GM15510 (cell line): ENCODE measurements around the gene TMEM170B.

Source experiments
- POLR2A ChIP-seq: IDR thresholded peaks from 3 replicates; pipeline ENCODE4 v1.6.1; 2011; ENCODE audit warnings: borderline replicate concordance; ENCODE audit not compliant: insufficient read length; ENCODE audit errors: extremely low read depth

The TMEM170B gene

DNA sequence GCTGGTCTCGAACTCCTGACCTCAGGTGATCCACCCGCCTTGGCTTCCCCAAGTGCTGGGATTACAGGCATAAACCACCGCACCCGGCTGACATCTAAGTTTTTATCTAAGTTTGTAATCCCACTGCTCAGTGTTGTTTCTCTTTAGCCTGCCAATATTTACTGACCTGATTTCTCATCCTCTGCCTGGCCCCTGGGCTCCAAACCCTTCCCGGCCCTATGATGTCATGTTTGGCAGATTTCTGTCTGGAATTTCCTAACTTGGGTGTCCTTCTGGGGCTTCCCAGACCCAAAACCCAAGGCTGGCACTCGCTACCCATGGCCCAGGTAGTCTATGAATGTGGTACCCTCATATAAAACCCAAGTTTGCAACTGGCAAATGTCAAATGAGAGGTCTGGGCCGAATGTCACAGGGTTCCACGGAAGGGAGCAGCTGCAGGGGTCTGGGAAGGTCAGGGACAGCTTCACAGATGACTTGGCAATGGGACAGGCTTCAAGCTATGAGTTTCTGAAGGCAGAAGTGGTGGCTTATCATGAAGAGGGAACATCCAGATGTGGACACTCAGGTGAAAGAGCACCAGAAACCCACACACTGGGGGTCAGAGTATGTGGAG lies 54.9 kb downstream of the TMEM170B start:
- no peak for TF ChIP-seq POLR2A

DNA sequence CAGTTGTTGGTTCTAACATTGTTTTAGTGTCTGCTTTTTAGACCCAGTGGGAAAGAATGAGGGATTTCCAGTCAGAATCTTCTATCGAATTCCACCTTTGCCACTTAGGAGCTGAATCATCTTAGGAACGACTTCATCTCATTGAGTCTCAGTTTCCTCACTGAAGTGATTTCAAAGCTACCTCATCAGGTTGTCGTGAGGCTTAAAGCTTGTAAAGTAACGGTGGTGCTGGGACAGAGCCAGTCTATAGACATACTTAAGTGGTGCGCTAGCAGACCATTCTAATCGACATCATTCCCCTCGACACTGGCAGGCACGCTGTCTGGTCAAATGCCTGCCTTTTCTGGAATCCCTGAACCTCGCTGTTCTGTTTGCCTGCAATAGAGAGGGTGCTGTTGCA lies 55.5 kb downstream of the TMEM170B start:
- TF ChIP-seq POLR2A, result no peak

DNA sequence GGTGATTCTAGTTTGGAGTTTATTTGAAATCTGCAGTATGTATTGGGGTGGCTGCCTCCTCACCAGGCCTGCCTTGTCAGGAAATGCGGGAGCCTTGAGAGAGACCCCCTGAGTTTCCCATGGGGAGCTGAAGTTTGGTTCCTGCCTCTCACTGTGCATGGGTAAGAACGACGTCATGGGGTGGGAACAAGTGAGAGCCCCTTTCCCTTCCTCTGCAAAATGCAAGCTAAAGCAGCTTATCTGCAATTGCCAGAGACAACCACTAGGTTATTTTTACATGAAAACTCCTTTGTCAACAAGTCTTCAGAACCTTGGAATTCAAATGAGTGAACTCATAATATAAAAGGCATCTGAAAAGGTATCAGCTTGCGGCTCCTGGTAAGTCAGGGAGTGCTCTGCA lies 58.4 kb downstream of the TMEM170B start:
- no peak for TF ChIP-seq POLR2A

DNA sequence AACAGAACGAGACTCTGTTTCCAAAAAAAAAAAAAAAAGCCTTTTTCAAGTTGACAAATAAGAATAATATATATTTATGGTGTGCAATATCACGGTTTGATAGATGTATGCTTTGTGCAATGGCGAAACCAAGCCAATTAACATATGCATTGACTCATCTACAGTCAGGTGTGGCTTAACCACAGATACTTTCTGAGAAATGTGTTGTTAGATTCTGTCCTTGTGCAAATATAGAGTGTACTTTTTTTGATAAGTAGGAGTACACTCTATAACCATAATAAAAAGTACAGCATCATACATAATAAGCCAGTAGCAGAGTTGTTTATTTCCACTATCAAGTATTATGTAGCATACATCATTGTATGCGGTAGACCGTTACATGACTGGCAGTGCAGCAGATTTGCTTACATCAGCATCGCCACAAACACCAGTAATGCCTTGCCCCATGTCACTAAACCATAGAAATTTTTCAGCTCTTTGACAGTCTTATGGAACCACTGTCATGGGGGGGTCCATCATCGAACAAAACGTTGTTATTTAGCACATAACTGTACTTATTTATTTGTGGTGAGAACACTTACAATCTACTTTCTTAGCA lies 59.2 kb downstream of the TMEM170B start:
- no peak for TF ChIP-seq POLR2A

DNA sequence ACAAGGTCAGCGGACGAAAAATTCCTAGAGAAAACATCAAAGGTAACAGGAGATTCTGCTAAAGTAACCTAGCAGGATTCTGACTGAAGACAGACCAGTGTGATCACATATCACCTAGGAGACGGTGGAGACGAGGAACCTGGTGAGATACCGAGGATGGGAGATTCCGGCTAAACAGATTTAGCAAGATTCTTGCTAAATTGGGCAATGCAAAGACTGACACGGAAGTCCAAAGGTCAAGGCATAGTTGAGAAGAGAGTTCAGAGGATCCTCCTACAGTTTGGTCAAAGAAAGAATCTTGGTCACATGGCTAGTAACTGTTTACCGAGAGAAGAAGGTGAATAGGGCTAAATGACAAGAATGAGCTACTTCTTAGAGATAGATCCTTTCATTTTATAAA lies 61.1 kb downstream of the TMEM170B start:
- no peak for TF ChIP-seq POLR2A

DNA sequence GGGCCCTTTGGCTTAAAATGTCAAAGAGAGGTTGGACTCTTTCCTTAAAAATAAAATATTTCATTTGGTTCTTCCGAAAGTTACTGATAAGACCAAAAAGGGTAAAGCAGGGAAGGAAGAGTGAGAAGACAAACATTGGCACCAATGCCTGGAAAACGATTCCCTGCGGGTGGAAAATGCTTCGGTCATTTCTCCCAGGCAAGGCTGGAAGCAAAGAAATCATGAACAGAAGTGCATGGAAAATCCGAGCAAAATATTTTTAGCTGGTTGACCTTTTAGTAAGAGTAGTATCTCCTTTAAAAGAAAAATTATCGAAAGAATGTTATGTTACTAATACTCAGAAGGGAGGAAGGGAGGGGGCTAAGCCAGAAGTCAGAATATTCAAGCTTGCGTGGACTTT lies 62.7 kb downstream of the TMEM170B start:
- no peak for TF ChIP-seq POLR2A

DNA sequence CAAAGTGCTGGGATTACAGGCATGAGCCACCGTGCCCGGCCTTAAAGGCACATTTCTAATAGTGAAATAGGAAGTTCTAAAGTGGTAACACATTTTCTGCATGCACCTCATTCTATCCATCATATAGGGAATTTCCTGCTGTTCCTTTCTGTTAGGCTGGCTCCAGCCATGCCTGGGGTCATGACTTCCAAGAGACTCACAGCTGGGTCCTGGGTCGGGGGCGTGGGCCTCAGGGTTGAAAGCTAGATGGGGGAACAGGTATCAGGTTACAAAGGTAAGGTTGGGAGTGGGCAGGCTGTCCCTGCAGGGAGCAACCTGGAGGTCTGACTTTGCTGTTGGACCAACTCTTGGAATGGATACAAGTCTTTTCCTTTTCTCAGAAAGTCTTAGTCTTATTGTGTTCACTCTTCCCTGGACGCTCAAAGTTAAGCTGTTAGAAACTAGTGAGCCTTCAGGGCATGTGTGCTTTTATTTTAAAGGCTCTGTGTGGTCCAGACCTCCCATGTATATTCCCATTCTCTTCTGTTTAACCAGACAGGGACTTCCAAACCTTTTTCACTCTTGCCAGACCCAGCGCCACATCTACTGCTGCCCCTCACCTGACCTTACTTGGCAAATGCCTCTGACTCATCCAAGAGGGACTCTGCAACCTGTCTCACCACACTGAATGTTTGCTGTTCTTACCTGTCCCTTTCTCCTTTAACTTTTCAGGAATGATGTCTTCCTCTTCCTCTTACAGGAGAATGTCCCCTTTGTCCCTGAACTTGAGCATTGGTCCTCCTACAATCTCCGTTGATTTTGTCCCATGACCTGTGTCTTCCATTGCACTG lies 64.4 kb downstream of the TMEM170B start:
- no peak for TF ChIP-seq POLR2A

DNA sequence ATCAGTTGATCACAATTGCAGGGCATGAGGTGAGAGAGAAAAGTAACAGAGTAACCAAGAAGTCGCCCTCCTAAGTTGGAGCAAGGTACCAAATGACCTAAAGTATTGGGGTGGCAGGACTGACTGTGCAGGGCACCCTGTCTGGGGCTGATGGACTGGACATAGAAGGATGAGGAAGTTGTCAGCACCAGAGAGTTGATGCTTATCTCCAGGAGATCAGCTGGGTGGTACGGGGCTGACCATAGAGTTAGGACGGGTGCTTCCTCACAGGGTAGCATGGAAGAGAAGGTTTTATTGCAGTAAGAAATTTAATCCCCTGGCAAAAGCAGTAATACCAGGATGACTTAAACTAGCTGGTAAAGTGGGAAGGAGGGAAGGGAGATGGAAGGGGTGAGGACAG lies 66.7 kb downstream of the TMEM170B start:
- TF ChIP-seq POLR2A, result no peak

DNA sequence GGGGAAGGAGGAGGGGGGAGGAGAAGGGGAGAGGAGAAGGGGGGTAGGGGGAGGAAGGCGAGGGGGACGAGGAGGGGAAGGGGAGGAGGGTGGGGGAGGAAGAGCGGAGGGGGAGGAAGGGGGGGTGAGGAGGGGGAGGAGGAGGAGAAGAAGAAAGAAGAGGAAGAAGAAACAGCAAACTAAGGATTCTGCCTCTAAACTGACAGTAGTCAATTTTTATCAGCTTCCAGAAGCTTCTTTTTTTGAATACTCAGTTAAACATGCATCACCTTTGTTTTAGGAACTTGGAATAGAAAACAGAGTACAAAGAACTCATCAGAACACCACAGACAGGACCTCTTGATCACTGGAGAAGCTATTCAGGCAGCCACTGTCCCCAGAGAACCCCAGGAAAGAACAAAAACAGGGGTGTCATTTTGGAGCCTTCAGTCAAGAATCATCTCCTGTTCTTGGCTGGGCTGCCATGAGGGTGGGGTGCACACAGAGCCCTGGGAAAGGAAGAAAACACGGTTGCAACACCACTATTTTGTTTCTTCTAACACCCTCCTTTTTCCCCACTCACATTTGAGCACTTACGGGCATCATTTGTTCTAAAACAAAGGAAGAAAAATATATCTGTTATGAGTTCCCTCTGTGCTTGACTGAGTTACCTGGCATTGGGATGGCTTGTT lies 67.4 kb downstream of the TMEM170B start:
- TF ChIP-seq POLR2A, result no peak

DNA sequence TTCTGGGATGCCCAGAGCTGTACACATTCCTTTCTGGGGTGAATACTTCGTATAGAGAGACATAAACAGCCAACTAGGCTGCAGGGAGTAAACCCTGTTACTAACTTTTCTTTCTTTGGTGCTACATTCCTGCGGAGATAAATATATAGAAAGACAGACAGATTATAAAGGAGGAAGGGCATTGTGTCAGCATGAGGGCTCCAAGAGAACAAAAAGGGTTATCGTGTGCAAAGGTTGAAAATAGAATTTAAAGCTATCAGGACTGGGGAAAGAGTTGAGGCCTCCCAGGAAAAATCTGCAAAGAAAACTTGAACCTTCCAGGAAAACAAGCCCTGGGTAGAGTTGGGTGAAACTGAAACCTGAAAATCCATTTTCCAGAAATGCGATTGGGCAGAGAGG lies 68.0 kb downstream of the TMEM170B start:
- no peak for TF ChIP-seq POLR2A

DNA sequence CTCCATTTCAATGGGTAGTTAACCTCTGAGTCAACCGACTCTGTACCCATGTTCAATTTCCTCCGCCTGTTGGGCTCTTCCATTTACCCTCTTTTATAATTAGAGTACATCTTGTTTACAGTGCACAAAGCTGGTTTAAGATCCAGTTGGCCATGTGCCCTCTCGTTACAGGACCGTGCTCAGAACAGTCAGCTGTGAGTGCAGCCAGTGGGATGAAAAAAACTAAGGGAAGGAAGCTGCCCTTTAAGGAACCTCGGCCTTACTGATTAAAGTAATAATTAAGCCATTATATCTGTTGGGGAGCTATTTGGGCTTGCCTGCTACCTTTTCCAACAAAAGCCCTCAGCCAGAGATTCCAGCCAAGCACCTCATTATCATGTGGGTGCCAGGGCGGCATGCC lies 68.8 kb downstream of the TMEM170B start:
- no peak for TF ChIP-seq POLR2A

DNA sequence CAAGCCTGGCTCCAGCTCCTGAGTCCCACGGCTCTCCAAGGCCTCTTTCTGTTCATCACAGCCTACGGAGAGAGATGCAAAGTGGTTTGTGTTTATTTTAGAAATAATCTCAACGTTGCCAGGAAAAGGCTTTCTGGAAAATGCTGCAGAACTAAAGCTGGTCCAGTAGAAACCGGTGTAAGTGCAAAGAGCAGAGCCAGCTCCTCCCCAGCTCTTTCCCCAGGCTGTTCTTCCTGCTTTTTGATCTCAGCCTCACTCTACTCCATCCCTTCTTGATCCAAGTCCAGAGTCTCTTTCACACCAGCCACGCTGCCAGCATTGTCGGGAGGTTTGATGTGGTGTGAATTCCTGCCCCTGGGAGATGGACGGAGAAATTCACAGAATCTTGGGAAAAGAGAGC lies 69.8 kb downstream of the TMEM170B start:
- no peak for TF ChIP-seq POLR2A

DNA sequence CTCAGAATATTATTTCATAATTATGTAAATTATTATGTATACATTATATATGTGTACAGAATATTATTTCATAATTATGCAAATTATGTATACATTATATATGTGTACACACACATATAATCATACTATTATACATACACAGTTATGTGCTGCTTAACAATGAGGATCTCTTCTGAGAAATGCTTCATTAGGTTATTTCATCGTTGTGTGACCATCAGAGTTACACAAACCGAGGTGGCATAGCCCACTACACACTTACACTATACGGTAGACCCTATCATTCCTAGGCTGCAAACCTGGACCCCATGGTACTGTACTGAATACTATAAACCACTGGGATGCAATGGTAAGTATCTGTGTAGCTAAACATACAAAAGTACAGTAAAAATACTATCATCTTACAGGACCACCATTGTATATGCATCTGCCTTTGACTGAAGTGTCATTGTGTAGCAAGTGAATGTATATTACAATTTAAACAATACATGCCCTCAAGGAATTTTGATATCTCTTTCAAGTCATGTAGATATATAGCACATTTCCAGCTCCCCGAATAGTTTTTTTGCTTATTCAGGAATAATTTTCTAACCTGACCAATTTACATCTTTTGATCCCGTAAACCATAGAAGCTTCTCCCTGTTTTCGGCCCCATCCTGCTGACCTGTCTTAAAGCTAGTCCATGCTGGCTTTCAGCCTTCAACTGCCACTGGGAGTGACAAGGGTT lies 71.2 kb downstream of the TMEM170B start:
- no peak for TF ChIP-seq POLR2A

DNA sequence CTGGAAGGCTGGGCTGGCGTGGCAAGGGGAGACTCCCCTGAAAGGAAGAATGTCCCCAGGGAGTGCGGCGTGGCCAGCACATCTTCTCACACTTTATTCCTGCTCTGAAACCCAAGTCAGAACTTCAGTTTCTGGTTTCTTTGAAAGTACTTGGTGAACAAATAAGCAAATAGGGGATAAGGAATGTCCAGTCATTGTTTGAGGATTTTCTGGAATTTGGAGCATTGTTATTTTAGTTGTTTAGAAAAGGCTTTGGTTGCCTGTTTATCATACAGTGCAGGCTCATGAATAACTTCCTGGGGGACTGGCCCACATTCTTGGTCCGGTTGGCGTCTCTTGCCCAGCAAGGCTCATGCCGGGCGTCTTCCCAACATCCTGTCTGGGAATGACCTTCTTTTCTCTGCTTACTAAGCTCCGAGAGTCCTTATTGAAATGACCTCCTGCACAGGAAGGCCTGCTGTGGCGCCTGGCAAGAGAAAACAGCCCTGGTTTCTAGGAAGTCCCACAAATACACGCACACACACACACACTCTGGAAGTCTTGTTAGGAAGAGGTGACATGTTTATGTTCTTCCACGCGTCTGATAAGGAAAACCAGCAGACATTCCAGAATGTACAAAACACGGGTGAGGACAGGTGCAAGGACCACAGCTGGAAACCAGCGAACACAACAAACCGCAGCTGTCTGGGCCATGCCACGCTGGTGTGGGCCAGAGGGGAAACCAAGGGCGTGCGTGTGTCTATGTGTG lies 71.9 kb downstream of the TMEM170B start:
- TF ChIP-seq POLR2A, result no peak

DNA sequence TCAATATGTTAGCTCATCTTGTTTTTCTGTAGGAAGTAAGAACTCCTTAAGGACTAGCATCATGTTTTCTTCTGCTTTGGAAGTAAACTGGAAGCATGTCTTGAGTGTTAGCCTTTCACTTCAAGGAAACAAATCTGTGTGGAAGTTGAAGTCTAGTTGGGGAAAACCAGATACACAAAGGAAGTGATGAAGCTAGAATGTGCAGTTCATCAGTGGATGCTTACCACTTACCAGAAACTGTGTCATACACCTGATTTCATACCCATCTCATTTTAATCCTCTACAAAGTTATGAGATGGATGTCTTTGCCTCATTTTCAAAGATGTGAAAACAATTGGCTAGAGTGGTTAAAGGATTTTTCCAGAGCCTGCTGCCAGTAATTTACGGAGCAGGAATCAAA lies 75.8 kb downstream of the TMEM170B start:
- no peak for TF ChIP-seq POLR2A

DNA sequence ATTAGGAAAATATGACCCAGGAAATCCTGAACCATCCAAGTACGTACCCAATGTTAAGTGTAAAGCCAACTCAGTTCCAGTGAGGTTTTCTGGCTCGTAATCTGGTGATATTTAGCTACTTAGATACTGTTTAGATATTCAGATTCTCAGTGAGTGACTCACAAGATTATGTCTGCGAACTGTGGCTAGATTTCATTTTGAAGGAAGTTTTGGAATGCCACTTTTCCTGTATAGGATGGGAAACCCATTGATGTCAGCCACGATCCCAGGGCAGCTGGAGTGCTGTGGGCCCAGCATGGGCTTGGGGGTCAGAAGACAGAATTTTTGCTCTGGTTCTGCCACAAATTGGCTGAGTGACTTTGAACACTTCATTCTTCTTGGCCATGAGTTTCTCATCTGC lies 76.3 kb downstream of the TMEM170B start:
- no peak for TF ChIP-seq POLR2A
